Measurements from ENCODE around the gene ZSCAN16. TPM values are rescaled to one million over a fixed set of nuclear protein-coding genes. Genes with fewer than 3 reads are reported as not detected.

Gene ZSCAN16
- total RNA-seq, 4 donors from 2014 or later: 2.8 to 6.0 (median 3.5) TPM

- DNase-seq (ENCODE audit: low spot score) (no peak), ATAC-seq (ENCODE audit: low FRiP score) (no peak)
- TF ChIP-seq, protein P1, sequence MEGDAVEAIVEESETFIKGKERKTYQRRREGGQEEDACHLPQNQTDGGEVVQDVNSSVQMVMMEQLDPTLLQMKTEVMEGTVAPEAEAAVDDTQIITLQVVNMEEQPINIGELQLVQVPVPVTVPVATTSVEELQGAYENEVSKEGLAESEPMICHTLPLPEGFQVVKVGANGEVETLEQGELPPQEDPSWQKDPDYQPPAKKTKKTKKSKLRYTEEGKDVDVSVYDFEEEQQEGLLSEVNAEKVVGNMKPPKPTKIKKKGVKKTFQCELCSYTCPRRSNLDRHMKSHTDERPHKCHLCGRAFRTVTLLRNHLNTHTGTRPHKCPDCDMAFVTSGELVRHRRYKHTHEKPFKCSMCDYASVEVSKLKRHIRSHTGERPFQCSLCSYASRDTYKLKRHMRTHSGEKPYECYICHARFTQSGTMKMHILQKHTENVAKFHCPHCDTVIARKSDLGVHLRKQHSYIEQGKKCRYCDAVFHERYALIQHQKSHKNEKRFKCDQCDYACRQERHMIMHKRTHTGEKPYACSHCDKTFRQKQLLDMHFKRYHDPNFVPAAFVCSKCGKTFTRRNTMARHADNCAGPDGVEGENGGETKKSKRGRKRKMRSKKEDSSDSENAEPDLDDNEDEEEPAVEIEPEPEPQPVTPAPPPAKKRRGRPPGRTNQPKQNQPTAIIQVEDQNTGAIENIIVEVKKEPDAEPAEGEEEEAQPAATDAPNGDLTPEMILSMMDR (IDR thresholded peaks at IDR 0.05): no peak
These were observed 16.2 kb downstream of the ZSCAN16 start for GRCh38 chr6:28140616-28141015.

- DNase-seq (ENCODE audit: low spot score) (peak; percentile 42), ATAC-seq (ENCODE audit: low FRiP score) (peak; percentile 92)
- TF ChIP-seq, protein P1 (IDR thresholded peaks at IDR 0.05): no peak
These were observed 17.3 kb downstream of the ZSCAN16 start, which contains the start of gene ZKSCAN8 for GRCh38 chr6:28141500-28142329. Gene ZKSCAN8 (plus strand): TSS chr6:28141883. CDS start chr6:28148408, 6,525 bp downstream.

GRCh38 chr6:28142446-28142845 is 18.0 kb downstream of the ZSCAN16 start:
- no peak for ATAC-seq (ENCODE audit: low FRiP score)
- TF ChIP-seq, protein P1 (IDR thresholded peaks at IDR 0.05): no peak
- no peak for DNase-seq (ENCODE audit: low spot score)

GRCh38 chr6:28145231-28145630 is 20.8 kb downstream of the ZSCAN16 start:
- no peak for ATAC-seq (ENCODE audit: low FRiP score)
- TF ChIP-seq, protein P1 (IDR thresholded peaks at IDR 0.05): no peak
- no peak for DNase-seq (ENCODE audit: low spot score)

GRCh38 chr6:28152531-28152930 is 28.1 kb downstream of the ZSCAN16 start:
- ATAC-seq (ENCODE audit: low FRiP score) (no peak), DNase-seq (ENCODE audit: low spot score) (no peak)
- TF ChIP-seq, protein P1 (IDR thresholded peaks at IDR 0.05): no peak

DNA sequence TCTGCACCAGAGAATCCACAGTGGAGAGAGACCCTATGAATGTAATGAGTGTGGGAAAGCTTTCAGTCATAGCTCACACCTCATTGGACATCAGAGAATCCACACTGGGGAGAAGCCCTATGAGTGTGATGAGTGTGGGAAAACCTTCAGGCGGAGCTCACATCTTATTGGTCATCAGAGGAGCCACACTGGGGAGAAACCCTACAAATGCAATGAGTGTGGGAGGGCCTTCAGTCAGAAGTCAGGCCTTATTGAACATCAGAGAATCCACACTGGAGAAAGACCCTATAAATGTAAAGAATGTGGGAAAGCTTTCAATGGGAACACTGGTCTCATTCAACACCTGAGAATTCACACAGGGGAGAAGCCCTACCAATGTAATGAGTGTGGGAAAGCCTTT is 29.1 kb downstream of the ZSCAN16 start:
- TF ChIP-seq, protein P1 (IDR thresholded peaks at IDR 0.05): no peak
- ATAC-seq (ENCODE audit: low FRiP score) (no peak), DNase-seq (ENCODE audit: low spot score) (no peak)

- DNase-seq (ENCODE audit: low spot score) (no peak), ATAC-seq (ENCODE audit: low FRiP score) (no peak)
- TF ChIP-seq, protein P1 (IDR thresholded peaks at IDR 0.05): no peak
These were observed 29.9 kb downstream of the ZSCAN16 start for GRCh38 chr6:28154357-28154756.

Data from omental fat pad (tissue), 4 donors.